K562 (cell line): Measurements from ENCODE around the gene PTPN7. TPM values are rescaled to one million over a fixed set of nuclear protein-coding genes. Genes with fewer than 3 reads are reported as not detected.

Source experiments
- CBX1 ChIP-seq: sonication (generic); IDR thresholded peaks from 2 replicates; pipeline ENCODE4 v1.6.1; 2016; ENCODE audit warnings: antibody characterized with exemption, low read depth, mild to moderate bottlenecking
- FUS ChIP-seq: fragments of 200-400 bp; formaldehyde crosslinking; optimal IDR thresholded peaks from 2 replicates; pipeline ENCODE3; 2017; ENCODE audit warnings: low read depth, low read length
- HIVEP1 ChIP-seq: fragments of 250-450 bp; sonication (Bioruptor Pico); IDR thresholded peaks from 2 replicates; pipeline ENCODE4 v1.4.0; 2020; ENCODE audit warnings: mild to moderate bottlenecking
- HMGN3 ChIP-seq: IDR thresholded peaks from 2 replicates; pipeline ENCODE4 v1.6.1; 2011; ENCODE audit warnings: borderline replicate concordance, low read depth, mild to moderate bottlenecking, mixed read lengths, low read length; ENCODE audit not compliant: insufficient read length; ENCODE audit errors: extremely low read depth
- NR1H2 ChIP-seq: sonication (generic); formaldehyde crosslinking; IDR thresholded peaks from 2 replicates; pipeline ENCODE4 v1.4.0; 2020; ENCODE audit warnings: mild to moderate bottlenecking, missing genetic modification reagents
- NR2C2 ChIP-seq, 2 experiments: fragments of 200-800 bp in 1 of 2; sonication (Bioruptor generic) in 1 of 2; sonication (generic) in 1 of 2; formaldehyde crosslinking in 1 of 2; IDR thresholded peaks; 2 replicates each; pipeline versions ENCODE4 v1.6.1 to v1.8.0; 2016 to 2022; ENCODE audit warnings: mild to moderate bottlenecking in 1 of 2, missing compliant biosample characterization in 1 of 2, missing genetic modification characterization in 1 of 2, missing genetic modification reagents in 1 of 2
- PHB ChIP-seq: fragments of 250-450 bp; sonication (Bioruptor Pico); IDR thresholded peaks from 2 replicates; pipeline ENCODE4 v1.5.0; 2021
- SIN3B ChIP-seq: fragments of 450-650 bp; IDR thresholded peaks from 2 replicates; pipeline ENCODE4 v1.6.1; 2017; ENCODE audit warnings: low read depth, mild to moderate bottlenecking, moderate library complexity
- SMAD4 ChIP-seq: fragments of 250-450 bp; sonication (Bioruptor Pico); conservative IDR thresholded peaks from 2 replicates; pipeline ENCODE4 v1.8.0; 2021; ENCODE audit warnings: inconsistent platforms, mild to moderate bottlenecking, moderate library complexity
- STAT6 ChIP-seq: sonication (generic); formaldehyde crosslinking; IDR thresholded peaks from 2 replicates; pipeline ENCODE4 v1.8.1; 2023; ENCODE audit warnings: mild to moderate bottlenecking, missing genetic modification reagents
- TEAD1 ChIP-seq, 2 experiments: fragments of 450-650 bp in 1 of 2; sonication (generic) in 1 of 2; formaldehyde crosslinking; IDR thresholded peaks; 2 replicates each; pipeline versions ENCODE4 v1.4.0 to v1.8.0; 2020 to 2022; ENCODE audit warnings: mild to moderate bottlenecking in 2 of 2, missing genetic modification reagents in 1 of 2
- TRIM28 ChIP-seq: fragments of 450-650 bp; IDR thresholded peaks from 2 replicates; pipeline ENCODE4 v1.6.1; 2017
- ZBTB40 ChIP-seq, 2 experiments: fragments of 450-650 bp in 1 of 2; sonication (generic) in 1 of 2; formaldehyde crosslinking in 1 of 2; IDR thresholded peaks; 2 replicates each; pipeline versions ENCODE4 v1.7.1 to v1.9.0; 2016 to 2022; ENCODE audit warnings: inconsistent platforms in 1 of 2, mild to moderate bottlenecking in 1 of 2, missing genetic modification reagents in 1 of 2
- polyA plus RNA-seq, 8 experiments: library from polyadenylated mRNA; depleted of rRNA in 4 of 8; stranded (reverse) in 5 of 8; unstranded in 3 of 8; fragments of >200 nt; fragmentation: Nextera tagmentation in 2 of 8; fragmentation: Illumina TruSeq in 1 of 8; extraction: Ambion mirVana in 2 of 8; extraction: Trizol in 1 of 8; gene quantifications; 2 replicates each; pipeline versions ENCODE4 v1.2.1 to v1.2.3, GENCODE V29; 2011 to 2014; ENCODE audit warnings: inconsistent platforms in 1 of 8, missing spikeins in 1 of 8
- total RNA-seq, 7 experiments: library from RNA; depleted of rRNA in 6 of 7; stranded (reverse); fragments of >200 nt in 6 of 7; fragmentation: Illumina TruSeq in 2 of 7; extraction: Trizol in 2 of 7; gene quantifications; 2 replicates each; pipeline versions ENCODE4 v1.2.1 to v1.2.3, GENCODE V29; 2011 to 2021; ENCODE audit warnings: low replicate concordance in 1 of 7

Gene PTPN7
- total and polyA plus RNA-seq, 9 of the 15 experiments (the other 6 are each of a cell fraction or from before 2014, with no cell fraction given): 18.7 to 144 (median 120) TPM

- TF ChIP-seq NR2C2 (CRISPR knock-in tag; IDR thresholded peaks at IDR 0.05) (no peak), NR2C2 (tag; IDR thresholded peaks at IDR 0.05) (peak; percentile 81; the same call in 1 of the 2 replicates), ZBTB40 (IDR thresholded peaks at IDR 0.05) (0 out of 2 replicates have a peak, but pooled peaks have one; percentile 38), ZBTB40 (CRISPR knock-in tag; IDR thresholded peaks at IDR 0.05) (no peak), FUS (no peak), TRIM28 (no peak), HMGN3 (peak; percentile 43), CBX1 (0 out of 2 replicates have a peak, but pooled peaks have one; percentile 51), SMAD4 (CRISPR knock-in tag) (peak; percentile 65), HIVEP1 (CRISPR knock-in tag) (peak; percentile 41; the same call in 1 of the 2 replicates), TEAD1 (CRISPR knock-in tag; IDR thresholded peaks at IDR 0.05) (peak; percentile 7; a peak in 1 of 4 replicates), SIN3B (peak; percentile 56), PHB (0 out of 2 replicates have a peak, but pooled peaks have one; percentile 41), STAT6 (CRISPR knock-in tag) (peak; percentile 52; the same call in 1 of the 2 replicates), NR1H2 (CRISPR knock-in tag) (no peak)
Observed at GRCh38 chr1:202144402-202145067, 15.9 kb downstream of the PTPN7 start, which contains the start of gene ARL8A (continued).
